ENCODE measurements around the gene TNN. TPM values are rescaled to one million over a fixed set of nuclear protein-coding genes. Genes with fewer than 3 reads are reported as not detected.

The TNN gene
- polyA plus RNA-seq, 1 donor (not counting 4 experiments of a cell fraction or from before 2014, with no cell fraction given): not detected

GRCh38 chr1:175137369-175137768 lies 69.7 kb downstream of the TNN start:
- Histone ChIP-seq H3K9ac (ENCODE audit: control insufficient read depth, extremely low read depth, insufficient read depth, low read length) (no peak overlapping the region), H3K27ac (ENCODE audit: control insufficient read depth, insufficient read depth, low read length) (no peak overlapping the region), H4K20me1 (ENCODE audit: control insufficient read depth, extremely low read depth, insufficient read depth, low read length) (no peaks in the 10 kb centered on the region), H2AFZ (ENCODE audit: control insufficient read depth, low read length) (no peak overlapping the region), H3K79me2 (ENCODE audit: control insufficient read depth, insufficient read depth, low read length) (no peaks in the 10 kb centered on the region), H3K27me3 (ENCODE audit: control insufficient read depth, extremely low read depth, insufficient read depth, low read length) (peaks cover 6% of the 10 kb centered on the region), H3K9me3 (ENCODE audit: control insufficient read depth, low read depth, low read length) (no peaks in the 10 kb centered on the region), H3K4me3 (ENCODE audit: control insufficient read depth in 2 of 3, extremely low read depth in 1 of 3, insufficient read depth in 2 of 3, low read depth in 1 of 3, low read length in 3 of 3) (no peak overlapping the region), H3K36me3 (ENCODE audit: control insufficient read depth in 2 of 2, extremely low read depth in 1 of 2, insufficient read depth in 2 of 2, low read length in 2 of 2) (no peaks in the 10 kb centered on the region), H3K9me1 (ENCODE audit: control insufficient read depth, extremely low read depth, insufficient read depth, low read length) (no peaks in the 10 kb centered on the region), H3K4me1 (ENCODE audit: control insufficient read depth, extremely low read depth, insufficient read depth, low read length) (peaks cover 7% of the 10 kb centered on the region), H3K4me2 (ENCODE audit: control insufficient read depth, extremely low read depth, insufficient read depth, low read depth, low read length) (no peak overlapping the region)
- dilution Hi-C loops (cut with MboI; ENCODE audit: extremely low pct_ligation_motif_present, low sequenced_read_pairs): no loop called here
- no peak for FAIRE-seq
- DNase-seq (ENCODE audit: low read depth, low spot score): no peak
- TF ChIP-seq EZH2 (IDR thresholded peaks at IDR 0.05; ENCODE audit: low read length): no peak
- TF ChIP-seq, protein P1, sequence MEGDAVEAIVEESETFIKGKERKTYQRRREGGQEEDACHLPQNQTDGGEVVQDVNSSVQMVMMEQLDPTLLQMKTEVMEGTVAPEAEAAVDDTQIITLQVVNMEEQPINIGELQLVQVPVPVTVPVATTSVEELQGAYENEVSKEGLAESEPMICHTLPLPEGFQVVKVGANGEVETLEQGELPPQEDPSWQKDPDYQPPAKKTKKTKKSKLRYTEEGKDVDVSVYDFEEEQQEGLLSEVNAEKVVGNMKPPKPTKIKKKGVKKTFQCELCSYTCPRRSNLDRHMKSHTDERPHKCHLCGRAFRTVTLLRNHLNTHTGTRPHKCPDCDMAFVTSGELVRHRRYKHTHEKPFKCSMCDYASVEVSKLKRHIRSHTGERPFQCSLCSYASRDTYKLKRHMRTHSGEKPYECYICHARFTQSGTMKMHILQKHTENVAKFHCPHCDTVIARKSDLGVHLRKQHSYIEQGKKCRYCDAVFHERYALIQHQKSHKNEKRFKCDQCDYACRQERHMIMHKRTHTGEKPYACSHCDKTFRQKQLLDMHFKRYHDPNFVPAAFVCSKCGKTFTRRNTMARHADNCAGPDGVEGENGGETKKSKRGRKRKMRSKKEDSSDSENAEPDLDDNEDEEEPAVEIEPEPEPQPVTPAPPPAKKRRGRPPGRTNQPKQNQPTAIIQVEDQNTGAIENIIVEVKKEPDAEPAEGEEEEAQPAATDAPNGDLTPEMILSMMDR (optimal IDR thresholded peaks at IDR 0.05 in 1 of 3, IDR thresholded peaks at IDR 0.05 in 1 of 3, conservative IDR thresholded peaks at IDR 0.05 in 1 of 3; ENCODE audit: extremely low read depth in 1 of 3, insufficient read depth in 2 of 3, low read length in 3 of 3): no peak

DNA sequence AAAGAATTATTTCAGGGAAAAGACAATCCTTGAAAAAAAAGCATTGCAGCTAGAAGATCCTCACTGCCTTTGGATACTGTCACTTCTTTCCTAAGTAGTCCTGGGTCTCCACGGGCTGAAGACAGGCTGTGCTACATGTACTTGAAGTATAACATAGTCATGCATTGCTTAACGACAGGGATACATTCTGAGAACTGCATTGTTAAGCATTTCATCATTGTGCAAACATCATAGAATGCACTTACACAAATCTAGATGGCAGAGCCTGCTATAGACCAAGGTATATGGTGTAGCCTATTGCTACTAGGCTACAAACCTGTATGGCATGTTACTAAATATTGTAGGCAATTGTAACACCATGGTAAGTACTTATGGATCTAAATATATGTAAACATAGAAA lies 70.9 kb downstream of the TNN start:
- dilution Hi-C loops (cut with MboI; ENCODE audit: extremely low pct_ligation_motif_present, low sequenced_read_pairs): no loop called here
- no peak for FAIRE-seq
- Histone ChIP-seq H3K27ac (ENCODE audit: control insufficient read depth, insufficient read depth, low read length) (no peak overlapping the region), H3K36me3 (ENCODE audit: control insufficient read depth in 2 of 2, extremely low read depth in 1 of 2, insufficient read depth in 2 of 2, low read length in 2 of 2) (no peaks in the 10 kb centered on the region), H3K79me2 (ENCODE audit: control insufficient read depth, insufficient read depth, low read length) (no peaks in the 10 kb centered on the region), H3K27me3 (ENCODE audit: control insufficient read depth, extremely low read depth, insufficient read depth, low read length) (peaks cover 6% of the 10 kb centered on the region), H4K20me1 (ENCODE audit: control insufficient read depth, extremely low read depth, insufficient read depth, low read length) (no peaks in the 10 kb centered on the region), H3K4me1 (ENCODE audit: control insufficient read depth, extremely low read depth, insufficient read depth, low read length) (peaks cover 2% of the 10 kb centered on the region), H2AFZ (ENCODE audit: control insufficient read depth, low read length) (no peak overlapping the region), H3K9ac (ENCODE audit: control insufficient read depth, extremely low read depth, insufficient read depth, low read length) (no peak overlapping the region), H3K9me3 (ENCODE audit: control insufficient read depth, low read depth, low read length) (no peaks in the 10 kb centered on the region), H3K9me1 (ENCODE audit: control insufficient read depth, extremely low read depth, insufficient read depth, low read length) (no peaks in the 10 kb centered on the region), H3K4me2 (ENCODE audit: control insufficient read depth, extremely low read depth, insufficient read depth, low read depth, low read length) (no peak overlapping the region), H3K4me3 (ENCODE audit: control insufficient read depth in 2 of 3, extremely low read depth in 1 of 3, insufficient read depth in 2 of 3, low read depth in 1 of 3, low read length in 3 of 3) (no peak overlapping the region)
- no peak for DNase-seq (ENCODE audit: low read depth, low spot score)
- no peak for TF ChIP-seq EZH2 (IDR thresholded peaks at IDR 0.05; ENCODE audit: low read length)
- TF ChIP-seq, protein P1 (optimal IDR thresholded peaks at IDR 0.05 in 1 of 3, IDR thresholded peaks at IDR 0.05 in 1 of 3, conservative IDR thresholded peaks at IDR 0.05 in 1 of 3; ENCODE audit: extremely low read depth in 1 of 3, insufficient read depth in 2 of 3, low read length in 3 of 3): no peak

All from keratinocyte (primary cell).